GM21360 (cell line): ENCODE data around the gene FBXO17.

Source experiments
- ATAC-seq: cut with Tn5 transposase; IDR thresholded peaks from one replicate; pipeline ENCODE4 v1.9.1; 2021; ENCODE audit warnings: mild to moderate bottlenecking, moderate library complexity; ENCODE audit not compliant: unreplicated experiment

The FBXO17 gene

GRCh38 chr19:38918526-38918925 lies 57.0 kb downstream of the FBXO17 start:
- no peak for ATAC-seq

GRCh38 chr19:38917921-38918491 lies 57.5 kb downstream of the FBXO17 start:
- ATAC-seq, result no peak

- no peak for ATAC-seq
Measured at GRCh38 chr19:38917516-38917915, 58.0 kb downstream of the FBXO17 start.

GRCh38 chr19:38915329-38916321 lies 59.9 kb downstream of the FBXO17 start:
- ATAC-seq, result no peak

GRCh38 chr19:38913958-38914357 lies 61.6 kb downstream of the FBXO17 start:
- no peak for ATAC-seq

- ATAC-seq, result no peak
Measured at GRCh38 chr19:38912600-38913514, 62.7 kb downstream of the FBXO17 start.

GRCh38 chr19:38911388-38912001 lies 64.0 kb downstream of the FBXO17 start:
- no peak for ATAC-seq

GRCh38 chr19:38910488-38910887 lies 65.1 kb downstream of the FBXO17 start:
- ATAC-seq, result no peak

GRCh38 chr19:38908911-38909310 lies 66.6 kb downstream of the FBXO17 start:
- ATAC-seq, result no peak

GRCh38 chr19:38907670-38908069 lies 67.9 kb downstream of the FBXO17 start:
- no peak for ATAC-seq

- no peak for ATAC-seq
Measured at GRCh38 chr19:38907227-38907626, 68.3 kb downstream of the FBXO17 start.

- ATAC-seq, result no peak
Measured at GRCh38 chr19:38905620-38906019, 69.9 kb downstream of the FBXO17 start.

GRCh38 chr19:38904581-38905539 lies 70.7 kb downstream of the FBXO17 start:
- no peak for ATAC-seq

- no peak for ATAC-seq
Measured at GRCh38 chr19:38901683-38902082, 73.9 kb downstream of the FBXO17 start.

GRCh38 chr19:38900743-38901190 lies 74.8 kb downstream of the FBXO17 start:
- no peak for ATAC-seq

GRCh38 chr19:38900202-38900629 lies 75.3 kb downstream of the FBXO17 start:
- no peak for ATAC-seq

GRCh38 chr19:38899447-38900201 lies 75.9 kb downstream of the FBXO17 start, which contains the start of the genes NFKBIB and SIRT2:
NFKBIB (plus strand) TSS chr19:38899969; CDS start chr19:38900033, 64 bp downstream.
SIRT2 (minus strand) TSS chr19:38899618; CDS start chr19:38899521, 97 bp downstream.
- ATAC-seq, result peak; percentile 85

GRCh38 chr19:38898788-38899446 lies 76.6 kb downstream of the FBXO17 start:
- ATAC-seq, result no peak
